ENCODE data around the gene PODNL1.
A peak's percentile ranks its signal among the peaks of the same experiment; 100 is the strongest.
"Not testable (repeated sequence)": the region's sequence is repeated elsewhere in the genome, so short reads cannot be mapped to it uniquely, and the experiment has no call there.

Gene PODNL1

GRCh38 chr19:13923194-13923987 is 14.8 kb downstream of the PODNL1 start:
- DNase-seq, result no peak

- not testable (repeated sequence) for DNase-seq
These were observed 16.1 kb downstream of the PODNL1 start for GRCh38 chr19:13922118-13922517.

- peak; percentile 16 to 50 (median 42) for DNase-seq
These were observed 17.1 kb downstream of the PODNL1 start for GRCh38 chr19:13920940-13921747.

- no peak for DNase-seq
These were observed 17.7 kb downstream of the PODNL1 start for GRCh38 chr19:13920524-13920923.

- no peak for DNase-seq
These were observed 19.3 kb downstream of the PODNL1 start for GRCh38 chr19:13918726-13919411.

GRCh38 chr19:13917888-13918406 is 20.3 kb downstream of the PODNL1 start:
- DNase-seq, result no peak

- no peak for DNase-seq
These were observed 23.4 kb downstream of the PODNL1 start for GRCh38 chr19:13914777-13915176.

- no peak for DNase-seq
These were observed 24.9 kb downstream of the PODNL1 start for GRCh38 chr19:13913352-13913751.

- DNase-seq, result no peak
These were observed 28.8 kb downstream of the PODNL1 start for GRCh38 chr19:13909430-13909829.

- no peak for DNase-seq
These were observed 29.5 kb downstream of the PODNL1 start for GRCh38 chr19:13908674-13909073.

- no peak for DNase-seq
These were observed 31.3 kb downstream of the PODNL1 start for GRCh38 chr19:13906910-13907309.

GRCh38 chr19:13906521-13906904 is 31.7 kb downstream of the PODNL1 start:
- peak in 3 of 4 experiments; percentile 20 to 28 (median 24) for DNase-seq

GRCh38 chr19:13905634-13906520 is 32.3 kb downstream of the PODNL1 start, which contains the start of the genes BRME1 and CC2D1A:
Gene BRME1, minus strand, starts transcription at chr19:13906117. Its CDS starts 1,225 bp downstream, at chr19:13904892.
Gene CC2D1A, plus strand, starts transcription at chr19:13906201. Its CDS starts 241 bp downstream, at chr19:13906442.
- DNase-seq, result peak; percentile 91 to 97 (median 94)

- peak in 3 of 4 experiments; percentile 24 to 57 (median 49) for DNase-seq
These were observed 35.1 kb downstream of the PODNL1 start for GRCh38 chr19:13902993-13903555.

- DNase-seq, result peak in 2 of 4 experiments; percentile 16 to 22
These were observed 38.2 kb downstream of the PODNL1 start for GRCh38 chr19:13899912-13900584.

GRCh38 chr19:13899393-13899792 is 38.8 kb downstream of the PODNL1 start:
- DNase-seq, result no peak

- DNase-seq, result no peak
These were observed 42.0 kb downstream of the PODNL1 start for GRCh38 chr19:13896227-13896626.

- no peak for DNase-seq
These were observed 43.7 kb downstream of the PODNL1 start for GRCh38 chr19:13894552-13894951.

GRCh38 chr19:13892870-13893269 is 45.3 kb downstream of the PODNL1 start:
- DNase-seq, result no peak

GRCh38 chr19:13890136-13890535 is 48.1 kb downstream of the PODNL1 start:
- DNase-seq, result no peak

GRCh38 chr19:13888281-13888680 is 49.9 kb downstream of the PODNL1 start:
- DNase-seq, result no peak

All from suppressor macrophage (primary cell).